Bronchial epithelial cell (primary cell): ENCODE data around the gene ABCB11. TPM values are rescaled to one million over a fixed set of nuclear protein-coding genes. Genes with fewer than 3 reads are reported as not detected.

Experiments
- DNase-seq: peaks from one replicate; pipeline ENCODE4 v3.0.0-alpha.2; 2010; ENCODE audit warnings: low read depth
- FAIRE-seq: peaks from 2 replicates; lab custom pipeline; 2011; peaks lifted over from hg19 to GRCh38; lab: Jason Lieb, UNC
- H3K27me3 ChIP-seq: 2 replicates; pipeline ENCODE4 v1.5.1; 2011; ENCODE audit warnings: low read length; ENCODE audit not compliant: control insufficient read depth, insufficient read depth
- H3K36me3 ChIP-seq: 2 replicates; pipeline ENCODE4 v1.5.1; 2011; ENCODE audit warnings: low read length; ENCODE audit not compliant: control insufficient read depth, insufficient read depth
- H3K4me3 ChIP-seq: 2 replicates; pipeline ENCODE4 v1.5.1; 2011; ENCODE audit warnings: mild to moderate bottlenecking, low read depth, low read length, control low read depth
- CTCF ChIP-seq: IDR thresholded peaks from 2 replicates; pipeline ENCODE4 v1.5.1; 2011; ENCODE audit warnings: mild to moderate bottlenecking, moderate library complexity, low read length, control low read depth, inconsistent platforms; ENCODE audit not compliant: insufficient read depth, severe bottlenecking
- total RNA-seq: library from RNA; depleted of rRNA; stranded (reverse); fragments of >200 nt; gene quantifications from 2 replicates; pipeline ENCODE4 v1.2.1, GENCODE V29; 2014

The ABCB11 gene
- total RNA-seq, 1 donor from 2014 or later, result 0.26 TPM

GRCh38 chr2:168920504-168921157 is 110.5 kb downstream of the ABCB11 start:
- H3K4me3 ChIP-seq, result no peak overlapping the region
- peak; percentile 38 for TF ChIP-seq CTCF
- FAIRE-seq, result no peak
- DNase-seq, result peak; percentile 40
- H3K27me3 ChIP-seq, result peaks cover 4% of the 10 kb centered on the region
- H3K36me3 ChIP-seq, result no peaks in the 10 kb centered on the region

GRCh38 chr2:168916331-168916675 is 114.8 kb downstream of the ABCB11 start:
- H3K27me3 ChIP-seq, result peaks cover 9% of the 10 kb centered on the region
- FAIRE-seq, result no peak

GRCh38 chr2:168915441-168916330 is 115.4 kb downstream of the ABCB11 start:
- Histone ChIP-seq H3K27me3 (peaks cover 9% of the 10 kb centered on the region), H3K36me3 (no peaks in the 10 kb centered on the region), H3K4me3 (no peak overlapping the region)
- DNase-seq (no peak), FAIRE-seq (no peak)
- TF ChIP-seq CTCF, result no peak

More at GRCh38 chr2:168916331-168916675, 114.8 kb downstream of the ABCB11 start:
- Histone ChIP-seq H3K36me3 (no peaks in the 10 kb centered on the region), H3K4me3 (no peak overlapping the region)
- no peak for TF ChIP-seq CTCF
- DNase-seq, result no peak

GRCh38 chr2:168913495-168913894 is 117.6 kb downstream of the ABCB11 start:
- no peak for TF ChIP-seq CTCF
- no peaks in the 10 kb centered on the region for H3K36me3 ChIP-seq
- no peak overlapping the region for H3K4me3 ChIP-seq
- H3K27me3 ChIP-seq, result peaks cover 11% of the 10 kb centered on the region
- no peak for FAIRE-seq
- no peak for DNase-seq

- no peak for TF ChIP-seq CTCF
- Histone ChIP-seq H3K4me3 (no peak overlapping the region), H3K36me3 (no peaks in the 10 kb centered on the region), H3K27me3 (peaks cover 11% of the 10 kb centered on the region)
- FAIRE-seq (no peak), DNase-seq (no peak)
These were observed 118.2 kb downstream of the ABCB11 start for GRCh38 chr2:168912901-168913369.
